Measurements from ENCODE around the gene NLN. TPM values are rescaled to one million over a fixed set of nuclear protein-coding genes. Genes with fewer than 3 reads are reported as not detected.

Gene NLN
- total and polyA plus RNA-seq, 9 of the 15 experiments (the other 6 are each of a cell fraction or from before 2014, with no cell fraction given), result 6.9 to 45.2 (median 28.8) TPM

DNA sequence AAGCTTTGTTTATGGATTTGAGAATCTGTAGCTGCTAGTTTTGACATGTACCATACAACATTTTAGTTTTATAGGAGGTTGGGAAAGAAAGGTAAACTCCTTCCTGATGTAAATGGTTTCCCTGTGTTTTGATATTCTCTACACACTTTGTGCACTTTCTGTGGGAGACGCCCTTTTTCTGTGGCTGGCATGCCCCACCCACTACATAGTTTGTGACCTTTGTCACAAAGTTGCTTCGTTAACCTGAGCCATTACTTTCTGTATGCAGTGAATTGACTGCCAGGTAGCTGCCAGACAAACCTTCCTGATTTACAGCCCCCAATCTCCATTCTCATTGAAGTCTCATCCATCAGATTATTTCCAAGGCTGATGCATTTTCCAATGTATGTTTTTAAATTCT lies 90.6 kb downstream of the NLN start (continued):
- TF ChIP-seq, protein P1, sequence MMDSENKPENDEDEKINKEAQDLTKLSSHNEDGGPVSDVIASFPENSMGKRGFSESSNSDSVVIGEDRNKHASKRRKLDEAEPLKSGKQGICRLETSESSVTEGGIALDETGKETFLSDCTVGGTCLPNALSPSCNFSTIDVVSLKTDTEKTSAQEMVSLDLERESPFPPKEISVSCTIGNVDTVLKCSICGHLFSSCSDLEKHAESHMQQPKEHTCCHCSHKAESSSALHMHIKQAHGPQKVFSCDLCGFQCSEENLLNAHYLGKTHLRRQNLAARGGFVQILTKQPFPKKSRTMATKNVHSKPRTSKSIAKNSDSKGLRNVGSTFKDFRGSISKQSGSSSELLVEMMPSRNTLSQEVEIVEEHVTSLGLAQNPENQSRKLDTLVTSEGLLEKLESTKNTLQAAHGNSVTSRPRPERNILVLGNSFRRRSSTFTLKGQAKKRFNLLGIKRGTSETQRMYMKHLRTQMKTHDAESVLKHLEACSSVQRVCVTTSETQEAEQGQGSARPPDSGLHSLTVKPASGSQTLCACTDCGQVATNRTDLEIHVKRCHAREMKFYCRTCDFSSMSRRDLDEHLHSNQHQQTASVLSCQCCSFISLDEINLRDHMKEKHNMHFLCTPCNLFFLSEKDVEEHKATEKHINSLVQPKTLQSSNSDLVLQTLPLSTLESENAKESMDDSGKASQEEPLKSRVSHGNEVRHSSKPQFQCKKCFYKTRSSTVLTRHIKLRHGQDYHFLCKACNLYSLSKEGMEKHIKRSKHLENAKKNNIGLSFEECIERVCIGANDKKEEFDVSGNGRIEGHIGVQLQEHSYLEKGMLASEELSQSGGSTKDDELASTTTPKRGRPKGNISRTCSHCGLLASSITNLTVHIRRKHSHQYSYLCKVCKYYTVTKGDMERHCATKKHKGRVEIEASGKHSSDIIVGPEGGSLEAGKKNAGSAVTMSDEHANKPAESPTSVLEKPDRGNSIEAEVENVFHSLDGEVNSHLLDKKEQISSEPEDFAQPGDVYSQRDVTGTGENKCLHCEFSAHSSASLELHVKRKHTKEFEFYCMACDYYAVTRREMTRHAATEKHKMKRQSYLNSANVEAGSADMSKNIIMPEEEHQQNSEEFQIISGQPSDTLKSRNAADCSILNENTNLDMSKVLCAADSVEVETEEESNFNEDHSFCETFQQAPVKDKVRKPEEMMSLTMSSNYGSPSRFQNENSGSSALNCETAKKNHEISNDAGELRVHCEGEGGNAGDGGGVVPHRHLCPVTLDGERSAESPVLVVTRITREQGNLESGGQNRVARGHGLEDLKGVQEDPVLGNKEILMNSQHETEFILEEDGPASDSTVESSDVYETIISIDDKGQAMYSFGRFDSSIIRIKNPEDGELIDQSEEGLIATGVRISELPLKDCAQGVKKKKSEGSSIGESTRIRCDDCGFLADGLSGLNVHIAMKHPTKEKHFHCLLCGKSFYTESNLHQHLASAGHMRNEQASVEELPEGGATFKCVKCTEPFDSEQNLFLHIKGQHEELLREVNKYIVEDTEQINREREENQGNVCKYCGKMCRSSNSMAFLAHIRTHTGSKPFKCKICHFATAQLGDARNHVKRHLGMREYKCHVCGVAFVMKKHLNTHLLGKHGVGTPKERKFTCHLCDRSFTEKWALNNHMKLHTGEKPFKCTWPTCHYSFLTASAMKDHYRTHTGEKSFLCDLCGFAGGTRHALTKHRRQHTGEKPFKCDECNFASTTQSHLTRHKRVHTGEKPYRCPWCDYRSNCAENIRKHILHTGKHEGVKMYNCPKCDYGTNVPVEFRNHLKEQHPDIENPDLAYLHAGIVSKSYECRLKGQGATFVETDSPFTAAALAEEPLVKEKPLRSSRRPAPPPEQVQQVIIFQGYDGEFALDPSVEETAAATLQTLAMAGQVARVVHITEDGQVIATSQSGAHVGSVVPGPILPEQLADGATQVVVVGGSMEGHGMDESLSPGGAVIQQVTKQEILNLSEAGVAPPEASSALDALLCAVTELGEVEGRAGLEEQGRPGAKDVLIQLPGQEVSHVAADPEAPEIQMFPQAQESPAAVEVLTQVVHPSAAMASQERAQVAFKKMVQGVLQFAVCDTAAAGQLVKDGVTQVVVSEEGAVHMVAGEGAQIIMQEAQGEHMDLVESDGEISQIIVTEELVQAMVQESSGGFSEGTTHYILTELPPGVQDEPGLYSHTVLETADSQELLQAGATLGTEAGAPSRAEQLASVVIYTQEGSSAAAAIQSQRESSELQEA (IDR thresholded peaks at IDR 0.05; ENCODE audit: low read depth), result no peak

DNA sequence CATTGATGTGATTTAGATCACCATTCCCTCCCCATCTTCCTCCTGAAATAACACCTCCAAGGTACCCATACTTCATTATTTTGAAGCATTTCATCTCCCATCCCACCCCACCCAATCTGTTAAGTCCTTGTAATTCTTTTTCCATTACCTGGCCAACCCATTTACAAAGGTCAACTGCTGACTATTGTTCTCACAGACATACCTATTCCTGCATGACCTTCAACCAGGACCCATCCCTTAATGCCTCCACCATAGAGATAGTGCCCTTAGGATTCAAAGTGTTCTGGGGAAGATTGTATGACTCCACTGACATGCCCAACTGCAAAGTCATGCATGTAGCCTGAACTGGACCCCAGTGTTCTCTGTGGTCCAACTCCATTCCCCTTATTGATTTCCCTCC lies 91.2 kb downstream of the NLN start:
- Histone ChIP-seq H4K20me1 (replicated peaks; ENCODE audit: control insufficient read depth, insufficient read depth, low read length) (no peaks in the 10 kb centered on the region), H3K4me1 (replicated peaks in 1 of 2; ENCODE audit: control insufficient read depth in 2 of 2, insufficient read depth in 2 of 2, low read length in 2 of 2) (no peaks in the 10 kb centered on the region; a peak in 1 of 5 replicates), H3K9ac (ENCODE audit: insufficient read depth in 1 of 2, low read depth in 2 of 2, low read length in 2 of 2) (no peak overlapping the region), H3K79me2 (ENCODE audit: control insufficient read depth, insufficient read depth, low read length) (no peaks in the 10 kb centered on the region), H3K27ac (ENCODE audit: extremely low read depth, low read depth, low read length) (no peak overlapping the region), H2AFZ (ENCODE audit: low read depth, low read length) (no peak overlapping the region), H3K9me1 (ENCODE audit: control insufficient read depth, insufficient read depth, low read length) (no peaks in the 10 kb centered on the region), H3K36me3 (ENCODE audit: control insufficient read depth, insufficient read depth, low read length) (peaks cover 47% of the 10 kb centered on the region; the same call in 2 of the 3 replicates), H3K9me3 (replicated peaks; ENCODE audit: control insufficient read depth, insufficient read depth, low read depth, low read length) (no peaks in the 10 kb centered on the region), H3K4me2 (ENCODE audit: insufficient read depth, low read length) (no peak overlapping the region), H3K4me3 (no peak overlapping the region), H3K27me3 (ENCODE audit: control insufficient read depth in 2 of 2, insufficient read depth in 2 of 2, low read length in 2 of 2) (no peaks in the 10 kb centered on the region)
- POLR2A ChIA-PET, result no interaction called here
- intact Hi-C loops (cut with micrococcal nuclease) (no loop called here), in situ Hi-C loops (cut with MboI) (no loop called here)
- ATAC-seq (no peak), DNase-seq (ENCODE audit: extremely low read depth in 1 of 4, low spot score in 3 of 4) (no peak), FAIRE-seq (no peak)
- no TSS peak for BruUV-seq (replicated peaks)
- CTCF ChIA-PET (ENCODE audit: low intra/inter-chr PET ratio), result no interaction called here
- TF ChIP-seq NUFIP1 (IDR thresholded peaks at IDR 0.05; ENCODE audit: partially characterized antibody) (no peak), ZC3H11A (IDR thresholded peaks at IDR 0.05; ENCODE audit: low read depth, low read length) (no peak), MCM2 (IDR thresholded peaks at IDR 0.05; ENCODE audit: low read depth) (no peak), FOXJ3 (CRISPR knock-in tag; IDR thresholded peaks at IDR 0.05) (no peak), PML (IDR thresholded peaks at IDR 0.05; ENCODE audit: low read length) (no peak), ZFX (CRISPR knock-in tag; IDR thresholded peaks at IDR 0.05) (no peak), ZNF717 (CRISPR knock-in tag; IDR thresholded peaks at IDR 0.05) (no peak), ZNF184 (CRISPR knock-in tag; IDR thresholded peaks at IDR 0.05) (no peak), ZSCAN29 (IDR thresholded peaks at IDR 0.05) (no peak)
- TF ChIP-seq, protein P2, sequence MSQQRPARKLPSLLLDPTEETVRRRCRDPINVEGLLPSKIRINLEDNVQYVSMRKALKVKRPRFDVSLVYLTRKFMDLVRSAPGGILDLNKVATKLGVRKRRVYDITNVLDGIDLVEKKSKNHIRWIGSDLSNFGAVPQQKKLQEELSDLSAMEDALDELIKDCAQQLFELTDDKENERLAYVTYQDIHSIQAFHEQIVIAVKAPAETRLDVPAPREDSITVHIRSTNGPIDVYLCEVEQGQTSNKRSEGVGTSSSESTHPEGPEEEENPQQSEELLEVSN (IDR thresholded peaks at IDR 0.05; ENCODE audit: borderline replicate concordance in 1 of 2, extremely low read depth in 1 of 2, insufficient read depth in 1 of 2, insufficient read length in 1 of 2, low read depth in 1 of 2, low read length in 1 of 2, poor library complexity in 1 of 2, severe bottlenecking in 1 of 2), result no peak
- TF ChIP-seq, protein P3, sequence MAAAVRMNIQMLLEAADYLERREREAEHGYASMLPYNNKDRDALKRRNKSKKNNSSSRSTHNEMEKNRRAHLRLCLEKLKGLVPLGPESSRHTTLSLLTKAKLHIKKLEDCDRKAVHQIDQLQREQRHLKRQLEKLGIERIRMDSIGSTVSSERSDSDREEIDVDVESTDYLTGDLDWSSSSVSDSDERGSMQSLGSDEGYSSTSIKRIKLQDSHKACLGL (CRISPR knock-in tag; IDR thresholded peaks at IDR 0.05; ENCODE audit: borderline replicate concordance, poor library complexity, severe bottlenecking), result no peak
